Mesendoderm (in vitro differentiated cells): ENCODE measurements around the gene RASA3.

Source experiments
- DNase-seq: peaks from one replicate; pipeline ENCODE4 v3.0.0; 2013
- H2AK5ac ChIP-seq: 2 replicates; pipeline ENCODE4 v1.6.1; 2013; ENCODE audit warnings: low read length, inconsistent platforms
- H2BK120ac ChIP-seq: 2 replicates; pipeline ENCODE4 v1.6.1; 2013; ENCODE audit warnings: low read depth, mild to moderate bottlenecking, low read length, moderate library complexity, mixed read lengths
- H2BK15ac ChIP-seq: replicated peaks from 2 replicates; pipeline ENCODE4 v1.6.1; 2013; ENCODE audit warnings: low read depth, mild to moderate bottlenecking, moderate library complexity
- H2BK5ac ChIP-seq: 2 replicates; pipeline ENCODE4 v1.6.1; 2013; ENCODE audit warnings: low read length, inconsistent platforms
- H3K18ac ChIP-seq: 2 replicates; pipeline ENCODE4 v1.6.1; 2013; ENCODE audit warnings: mild to moderate bottlenecking, low read length, mixed read lengths
- H3K23ac ChIP-seq: one replicate; pipeline ENCODE4 v1.6.1; 2013; ENCODE audit warnings: low read length
- H3K27ac ChIP-seq: 2 replicates; pipeline ENCODE4 v1.5.1; 2013; ENCODE audit warnings: low read depth, mild to moderate bottlenecking, inconsistent platforms, low read length, moderate library complexity
- H3K27me3 ChIP-seq: 2 replicates; pipeline ENCODE4 v1.6.1; 2013; ENCODE audit warnings: low read length, control low read depth, mild to moderate bottlenecking, inconsistent platforms; ENCODE audit not compliant: insufficient read depth, poor library complexity
- H3K36me3 ChIP-seq: 2 replicates; pipeline ENCODE4 v1.6.1; 2013; ENCODE audit warnings: low read length, inconsistent platforms; ENCODE audit not compliant: control insufficient read depth, insufficient read depth
- H3K4ac ChIP-seq: one replicate; pipeline ENCODE4 v1.6.1; 2013; ENCODE audit warnings: low read depth, mild to moderate bottlenecking, low read length, moderate library complexity
- H3K4me1 ChIP-seq: 2 replicates; pipeline ENCODE4 v1.6.1; 2013; ENCODE audit warnings: low read depth, low read length, inconsistent platforms; ENCODE audit not compliant: control insufficient read depth
- H3K4me2 ChIP-seq: 2 replicates; pipeline ENCODE4 v1.6.1; 2013; ENCODE audit warnings: low read length
- H3K4me3 ChIP-seq: 2 replicates; pipeline ENCODE4 v1.5.1; 2013; ENCODE audit warnings: mild to moderate bottlenecking, low read length
- H3K56ac ChIP-seq: one replicate; pipeline ENCODE4 v1.6.1; 2013; ENCODE audit warnings: low read length
- H3K79me1 ChIP-seq: 2 replicates; pipeline ENCODE4 v1.6.1; 2013; ENCODE audit warnings: low read length, inconsistent platforms
- H3K79me2 ChIP-seq: 2 replicates; pipeline ENCODE4 v1.6.1; 2013; ENCODE audit warnings: mild to moderate bottlenecking, low read length; ENCODE audit not compliant: control insufficient read depth, insufficient read depth
- H3K9ac ChIP-seq: 2 replicates; pipeline ENCODE4 v1.6.1; 2013; ENCODE audit warnings: low read length, inconsistent platforms
- H4K5ac ChIP-seq: one replicate; pipeline ENCODE4 v1.6.1; 2013; ENCODE audit warnings: low read length
- H4K8ac ChIP-seq: one replicate; pipeline ENCODE4 v1.6.1; 2013; ENCODE audit warnings: low read depth, mild to moderate bottlenecking, control low read depth, low read length, moderate library complexity
- WGBS: extraction: QIAGEN DNeasy Blood & Tissue Kit; methylation state at CpG from one replicate; pipeline ENCODE4 v1.1.7; 2013; ENCODE audit warnings: low lambda C conversion rate, missing lambda C conversion rate; ENCODE audit not compliant: insufficient coverage; ENCODE audit errors: extremely low coverage; 5-methylcytosine and 5-hydroxymethylcytosine counted together

RASA3 gene

GRCh38 chr13:113996912-113997745 is 135.3 kb downstream of the RASA3 start:
- Histone ChIP-seq H3K4me3 (no peak overlapping the region), H4K5ac (no peak overlapping the region), H2AK5ac (no peak overlapping the region), H3K36me3 (no peaks in the 10 kb centered on the region), H3K9ac (no peak overlapping the region), H3K27ac (no peak overlapping the region), H2BK15ac (no peak overlapping the region), H3K18ac (no peak overlapping the region), H3K56ac (no peak overlapping the region), H3K4me2 (no peak overlapping the region), H3K4me1 (no peaks in the 10 kb centered on the region), H3K23ac (no peak overlapping the region), H2BK5ac (no peak overlapping the region), H3K79me2 (no peaks in the 10 kb centered on the region), H4K8ac (no peak overlapping the region), H3K79me1 (no peaks in the 10 kb centered on the region), H3K4ac (no peak overlapping the region), H2BK120ac (no peak overlapping the region), H3K27me3 (no peaks in the 10 kb centered on the region)
- no CpG with 5 or more reads among the region's 13 CpGs for WGBS
- DNase-seq, result no peak

GRCh38 chr13:113996081-113996911 is 136.1 kb downstream of the RASA3 start:
- Histone ChIP-seq H3K27ac (no peak overlapping the region), H4K5ac (no peak overlapping the region), H3K79me2 (no peaks in the 10 kb centered on the region), H2BK120ac (no peak overlapping the region), H2BK5ac (no peak overlapping the region), H2AK5ac (no peak overlapping the region), H3K4ac (no peak overlapping the region), H2BK15ac (no peak overlapping the region), H3K9ac (no peak overlapping the region), H3K23ac (no peak overlapping the region), H3K56ac (no peak overlapping the region), H3K4me1 (no peaks in the 10 kb centered on the region), H3K36me3 (peaks cover 2% of the 10 kb centered on the region), H3K4me3 (no peak overlapping the region), H3K18ac (no peak overlapping the region), H4K8ac (no peak overlapping the region), H3K27me3 (no peaks in the 10 kb centered on the region), H3K4me2 (no peak overlapping the region), H3K79me1 (no peaks in the 10 kb centered on the region)
- DNase-seq, result no peak
- no CpG with 5 or more reads among the region's 38 CpGs for WGBS

GRCh38 chr13:113995051-113995601 is 137.3 kb downstream of the RASA3 start:
- H3K36me3 ChIP-seq, result peaks cover 5% of the 10 kb centered on the region
- H3K56ac ChIP-seq, result no peak overlapping the region
- no peak overlapping the region for H3K4ac ChIP-seq
- no CpG with 5 or more reads among the region's 23 CpGs for WGBS
- no peak overlapping the region for H3K23ac ChIP-seq
- H2BK5ac ChIP-seq, result no peak overlapping the region
- no peak overlapping the region for H3K18ac ChIP-seq
- H3K4me3 ChIP-seq, result no peak overlapping the region
- H2BK15ac ChIP-seq, result no peak overlapping the region
- no peak overlapping the region for H2AK5ac ChIP-seq
- H3K4me2 ChIP-seq, result no peak overlapping the region
- H3K27me3 ChIP-seq, result no peaks in the 10 kb centered on the region
- no peaks in the 10 kb centered on the region for H3K4me1 ChIP-seq
- no peak overlapping the region for H2BK120ac ChIP-seq
- no peak overlapping the region for H4K5ac ChIP-seq
- no peaks in the 10 kb centered on the region for H3K79me1 ChIP-seq
- H3K27ac ChIP-seq, result no peak overlapping the region
- no peak for DNase-seq
- H3K79me2 ChIP-seq, result no peaks in the 10 kb centered on the region
- H3K9ac ChIP-seq, result no peak overlapping the region
- no peak overlapping the region for H4K8ac ChIP-seq

GRCh38 chr13:113992276-113993005 is 140.0 kb downstream of the RASA3 start:
- no peak overlapping the region for H2AK5ac ChIP-seq
- WGBS, result no CpG with 5 or more reads among the region's 21 CpGs
- H4K5ac ChIP-seq, result no peak overlapping the region
- no peak overlapping the region for H3K4me2 ChIP-seq
- no peak overlapping the region for H2BK5ac ChIP-seq
- no peak overlapping the region for H3K27ac ChIP-seq
- no peak overlapping the region for H2BK120ac ChIP-seq
- no peaks in the 10 kb centered on the region for H3K79me2 ChIP-seq
- no peak overlapping the region for H3K4me3 ChIP-seq
- H3K4me1 ChIP-seq, result no peaks in the 10 kb centered on the region
- H3K4ac ChIP-seq, result no peak overlapping the region
- no peak overlapping the region for H3K56ac ChIP-seq
- no peak for DNase-seq
- no peak overlapping the region for H2BK15ac ChIP-seq
- no peak overlapping the region for H3K18ac ChIP-seq
- H3K9ac ChIP-seq, result no peak overlapping the region
- H3K23ac ChIP-seq, result no peak overlapping the region
- H3K27me3 ChIP-seq, result no peaks in the 10 kb centered on the region
- no peak overlapping the region for H4K8ac ChIP-seq
- H3K36me3 ChIP-seq, result peaks cover 5% of the 10 kb centered on the region
- H3K79me1 ChIP-seq, result no peaks in the 10 kb centered on the region

- peaks cover 5% of the 10 kb centered on the region for H3K36me3 ChIP-seq
- no peak overlapping the region for H4K5ac ChIP-seq
- H3K9ac ChIP-seq, result no peak overlapping the region
- H3K4me3 ChIP-seq, result no peak overlapping the region
- no peak overlapping the region for H2AK5ac ChIP-seq
- no peak overlapping the region for H4K8ac ChIP-seq
- H2BK15ac ChIP-seq, result no peak overlapping the region
- H3K4me1 ChIP-seq, result no peaks in the 10 kb centered on the region
- H3K27me3 ChIP-seq, result no peaks in the 10 kb centered on the region
- no CpG with 5 or more reads among the region's 11 CpGs for WGBS
- H2BK5ac ChIP-seq, result no peak overlapping the region
- H3K18ac ChIP-seq, result no peak overlapping the region
- H2BK120ac ChIP-seq, result no peak overlapping the region
- H3K79me1 ChIP-seq, result no peaks in the 10 kb centered on the region
- no peak overlapping the region for H3K27ac ChIP-seq
- H3K56ac ChIP-seq, result no peak overlapping the region
- H3K23ac ChIP-seq, result no peak overlapping the region
- no peaks in the 10 kb centered on the region for H3K79me2 ChIP-seq
- H3K4me2 ChIP-seq, result no peak overlapping the region
- DNase-seq, result no peak
- H3K4ac ChIP-seq, result no peak overlapping the region
Measured at GRCh38 chr13:113991676-113992179, 140.7 kb downstream of the RASA3 start.
